Stimulated activated CD8-positive, alpha-beta memory T cell treated with anti-CD3 and anti-CD28 coated beads, Interleukin-12 subunit alpha, Interleukin-12 subunit beta, amount 100 ng/mL, for 24 hours (primary cell): Measurements from ENCODE around the gene SNX20.

Source experiments
- DNase-seq: peaks from one replicate; pipeline ENCODE4 v3.0.0-alpha.2; 2020; ENCODE audit errors: extremely low read depth

The SNX20 gene

GRCh38 chr16:50635505-50636392 is 45.4 kb downstream of the SNX20 start:
- no peak for DNase-seq

GRCh38 chr16:50634947-50635346 is 46.2 kb downstream of the SNX20 start:
- no peak for DNase-seq

- no peak for DNase-seq
Observed at GRCh38 chr16:50634090-50634489, 47.0 kb downstream of the SNX20 start.

DNA sequence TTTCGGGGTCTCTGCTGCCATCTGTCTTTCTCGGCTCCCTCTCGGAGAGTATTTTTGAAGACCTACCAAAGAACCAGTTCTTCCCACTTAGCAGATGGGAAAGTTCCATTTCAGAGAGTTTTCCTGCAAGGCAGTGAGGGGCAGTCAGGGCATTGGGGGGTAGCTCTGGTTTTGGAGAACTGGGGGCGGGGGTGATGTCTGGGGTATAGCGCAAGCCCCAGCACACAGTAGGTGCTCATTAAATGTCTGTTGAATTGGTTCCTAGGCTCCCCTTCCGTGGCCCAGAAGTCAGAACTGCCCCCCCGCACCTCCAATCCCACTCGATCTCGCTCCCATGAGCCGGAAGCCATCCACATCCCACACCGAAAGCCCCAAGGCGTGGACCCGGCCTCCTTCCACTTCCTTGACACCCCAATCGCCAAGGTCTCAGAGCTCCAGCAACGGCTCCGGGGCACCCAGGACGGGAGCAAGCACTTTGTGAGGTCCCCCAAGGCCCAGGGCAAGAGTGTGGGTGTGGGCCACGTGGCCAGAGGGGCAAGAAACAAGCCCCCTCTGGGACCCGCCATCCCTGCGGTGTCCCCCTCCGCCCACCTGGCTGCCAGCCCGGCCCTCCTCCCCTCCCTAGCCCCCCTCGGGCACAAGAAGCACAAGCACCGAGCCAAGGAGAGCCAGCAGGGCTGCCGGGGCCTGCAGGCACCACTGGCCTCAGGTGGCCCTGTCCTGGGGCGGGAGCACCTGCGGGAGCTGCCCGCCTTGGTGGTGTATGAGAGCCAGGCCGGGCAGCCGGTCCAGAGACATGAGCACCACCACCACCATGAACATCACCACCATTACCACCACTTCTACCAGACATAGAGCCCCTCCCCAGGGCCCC is 47.9 kb downstream of the SNX20 start:
- DNase-seq = no peak

DNA sequence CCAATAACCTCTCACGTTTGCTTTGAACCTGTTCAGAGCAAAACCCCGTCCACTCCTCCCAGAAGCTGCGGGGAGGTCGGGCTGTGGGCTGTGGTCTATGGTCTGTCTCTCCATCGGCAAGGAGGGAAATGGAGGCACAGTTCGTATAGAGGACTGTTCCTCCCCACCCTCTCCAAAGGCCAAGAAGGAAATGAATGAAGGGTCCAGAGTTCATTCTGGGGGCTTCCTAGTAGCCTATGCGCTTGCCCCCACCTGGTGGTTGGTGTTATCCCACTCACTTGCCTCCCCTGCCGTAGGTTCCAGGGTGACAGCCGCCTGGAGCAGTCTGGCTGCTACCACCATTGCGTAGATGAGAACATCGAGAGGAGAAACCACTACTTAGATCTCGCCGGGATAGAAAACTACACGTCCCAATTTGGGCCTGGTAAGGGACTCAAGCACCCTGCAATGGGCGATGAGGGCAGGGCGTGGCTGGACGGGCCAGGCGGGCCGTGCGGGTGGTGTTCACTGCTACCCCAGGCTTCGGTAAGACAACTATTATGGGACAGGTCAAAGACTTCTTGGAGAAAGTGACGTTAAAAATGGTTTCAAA is 49.0 kb downstream of the SNX20 start:
- DNase-seq = no peak

- DNase-seq = no peak
Observed at GRCh38 chr16:50631249-50631984, 49.7 kb downstream of the SNX20 start.

GRCh38 chr16:50630394-50631020 is 50.6 kb downstream of the SNX20 start:
- no peak for DNase-seq

DNA sequence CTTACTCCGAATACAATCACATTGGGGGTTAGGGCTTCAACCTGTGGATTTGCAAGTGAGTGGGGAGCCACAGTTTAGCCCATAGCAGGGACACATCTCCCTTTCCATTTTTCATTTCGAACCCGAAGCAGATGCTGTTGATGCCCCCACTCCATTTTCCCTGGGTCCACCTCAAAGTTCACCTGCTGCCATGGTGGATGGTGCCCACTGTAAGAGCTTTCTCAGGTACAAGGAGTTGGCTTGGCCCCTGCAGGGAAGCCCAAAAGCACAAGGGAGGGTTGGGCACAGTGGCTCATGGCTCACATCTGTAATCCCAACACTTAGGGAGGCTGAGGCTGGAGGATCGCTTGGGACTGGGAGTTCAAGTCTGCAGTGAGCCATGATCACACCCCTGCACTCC is 51.8 kb downstream of the SNX20 start:
- no peak for DNase-seq

- DNase-seq = no peak
Observed at GRCh38 chr16:50628156-50628802, 52.8 kb downstream of the SNX20 start.

DNA sequence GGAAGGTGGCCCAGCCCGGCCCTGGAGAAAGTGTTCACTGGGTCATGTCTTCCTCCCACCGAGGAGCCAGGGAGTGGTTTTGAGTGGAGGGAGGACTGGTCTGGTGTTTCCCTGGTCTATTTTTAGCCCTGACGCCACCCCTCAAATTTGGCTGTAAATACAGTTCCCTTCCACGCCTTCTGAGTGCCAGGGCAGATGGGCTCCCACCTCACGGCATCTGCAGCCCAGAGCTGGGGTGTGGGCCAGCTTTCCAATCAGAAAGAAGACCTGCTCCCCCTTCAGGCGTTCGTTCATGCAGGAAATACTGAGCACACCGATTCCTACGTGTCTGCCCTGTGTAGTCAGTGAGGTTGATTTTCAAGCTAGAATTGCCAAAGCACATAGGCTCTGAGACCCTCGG is 53.7 kb downstream of the SNX20 start:
- DNase-seq = no peak

DNA sequence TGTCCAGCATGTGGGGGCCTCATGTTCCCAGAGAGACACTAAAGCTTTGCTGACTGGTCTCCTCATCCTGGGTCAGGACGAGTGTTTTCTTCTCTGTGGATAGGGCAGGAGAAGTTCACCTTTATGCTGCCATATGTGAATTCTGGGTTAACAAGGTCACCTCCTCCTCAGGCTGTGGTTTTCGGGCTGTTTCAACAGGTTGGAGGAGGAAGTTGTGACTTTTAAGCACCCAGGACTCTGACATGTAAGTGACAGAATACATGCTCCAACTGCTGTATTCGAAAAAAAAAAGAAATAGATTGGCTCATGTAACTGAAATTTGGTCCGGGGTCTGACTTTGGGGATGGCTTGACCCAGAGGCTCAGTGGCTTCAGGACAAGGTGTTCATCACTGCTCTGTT is 54.2 kb downstream of the SNX20 start:
- no peak for DNase-seq

- no peak for DNase-seq
Observed at GRCh38 chr16:50625374-50625773, 55.7 kb downstream of the SNX20 start.

- DNase-seq = no peak
Observed at GRCh38 chr16:50624449-50624970, 56.6 kb downstream of the SNX20 start.

- no peak for DNase-seq
Observed at GRCh38 chr16:50622643-50623369, 58.3 kb downstream of the SNX20 start.

- no peak for DNase-seq
Observed at GRCh38 chr16:50622029-50622428, 59.1 kb downstream of the SNX20 start.
